22Rv1 (cell line): ENCODE measurements around the gene PLCB1.

Source experiments
- H3K27ac ChIP-seq: fragments of 450-650 bp; 2 replicates; pipeline ENCODE4 v1.5.1; 2017
- CTCF ChIP-seq: fragments of 450-650 bp; IDR thresholded peaks from 2 replicates; pipeline ENCODE4 v1.5.1; 2017; ENCODE audit warnings: mild to moderate bottlenecking
- ZFX ChIP-seq: fragments of 450-650 bp; IDR thresholded peaks from 2 replicates; pipeline ENCODE4 v1.6.1; 2017; ENCODE audit warnings: antibody characterized with exemption, borderline replicate concordance

PLCB1 gene

GRCh38 chr20:8260837-8261251 lies 128.8 kb downstream of the PLCB1 start:
- H3K27ac ChIP-seq = no peak overlapping the region
- TF ChIP-seq CTCF (no peak), ZFX (no peak)

GRCh38 chr20:8262721-8263120 lies 130.7 kb downstream of the PLCB1 start:
- no peak overlapping the region for H3K27ac ChIP-seq
- TF ChIP-seq CTCF = no peak
- TF ChIP-seq ZFX = no peak

GRCh38 chr20:8265588-8265987 lies 133.5 kb downstream of the PLCB1 start:
- TF ChIP-seq CTCF (no peak), ZFX (no peak)
- no peak overlapping the region for H3K27ac ChIP-seq

DNA sequence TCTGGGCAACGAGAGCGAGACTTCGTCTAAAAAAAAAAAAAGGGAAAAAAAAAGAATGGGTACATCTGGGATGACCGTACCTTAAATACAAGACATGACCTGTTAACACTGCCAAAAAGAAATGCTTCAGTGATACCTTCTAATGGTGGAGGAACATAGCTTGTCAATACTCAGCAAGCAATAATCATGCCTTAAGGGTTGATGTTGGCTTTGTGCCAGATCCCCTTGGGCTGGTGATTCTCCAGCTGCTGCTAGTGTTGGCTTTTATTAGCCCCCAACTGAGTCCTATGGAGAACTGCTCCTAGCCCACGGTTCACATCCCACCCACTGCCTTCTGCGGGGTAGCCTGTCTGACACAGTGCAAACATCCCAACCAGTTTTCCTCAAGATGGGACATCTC lies 134.9 kb downstream of the PLCB1 start:
- TF ChIP-seq CTCF (no peak), ZFX (no peak)
- H3K27ac ChIP-seq = no peak overlapping the region

DNA sequence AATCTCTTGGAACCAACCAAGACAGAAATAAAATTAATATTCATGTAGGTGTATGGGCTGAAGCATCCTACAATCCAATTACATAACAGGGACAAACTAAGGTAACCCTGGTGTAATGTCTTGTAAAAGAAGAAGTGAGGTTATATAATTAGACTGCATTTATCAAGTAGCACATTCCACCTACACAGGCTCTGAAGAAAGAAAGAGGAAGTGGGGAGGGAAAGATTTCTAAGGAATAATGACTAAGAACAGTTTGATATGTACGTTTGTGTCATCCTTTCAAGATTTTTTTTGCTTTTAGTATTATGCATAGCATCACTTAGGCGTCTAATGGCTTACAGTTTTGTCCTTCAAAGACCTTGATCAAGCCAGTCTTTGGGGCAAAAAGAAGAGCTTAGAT lies 139.7 kb downstream of the PLCB1 start:
- TF ChIP-seq ZFX = no peak
- no peak for TF ChIP-seq CTCF

GRCh38 chr20:8272766-8273165 lies 140.7 kb downstream of the PLCB1 start:
- TF ChIP-seq ZFX (no peak), CTCF (no peak)
- H3K27ac ChIP-seq = no peak overlapping the region

More for the DNA sequence above, 139.7 kb downstream of the PLCB1 start:
- H3K27ac ChIP-seq = no peak overlapping the region

DNA sequence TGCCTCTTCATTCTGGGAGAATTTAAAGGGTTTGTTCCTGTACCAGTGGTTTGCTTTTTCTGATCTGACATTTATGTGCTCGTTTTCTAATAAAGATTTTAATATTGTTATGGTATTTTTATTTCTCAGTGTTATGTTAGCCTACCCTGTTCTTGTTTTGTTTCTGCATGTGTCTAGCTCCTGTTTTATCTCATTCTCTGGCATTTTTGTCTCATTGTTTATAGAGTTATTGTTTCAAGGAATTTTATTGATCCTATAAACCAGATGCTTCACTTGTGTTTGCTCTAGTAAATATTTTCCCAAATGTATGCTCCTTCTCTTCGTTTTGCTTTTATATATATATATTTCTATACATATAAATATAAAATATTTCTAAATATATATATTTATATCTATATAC lies 152.8 kb downstream of the PLCB1 start:
- TF ChIP-seq CTCF (no peak), ZFX (no peak)
- no peak overlapping the region for H3K27ac ChIP-seq
